ENCODE measurements around the gene PPP1R14D. TPM values are rescaled to one million over a fixed set of nuclear protein-coding genes. Genes with fewer than 3 reads are reported as not detected.

The PPP1R14D gene
- polyA plus RNA-seq, 6 donors from 2014 or later, result not detected

DNA sequence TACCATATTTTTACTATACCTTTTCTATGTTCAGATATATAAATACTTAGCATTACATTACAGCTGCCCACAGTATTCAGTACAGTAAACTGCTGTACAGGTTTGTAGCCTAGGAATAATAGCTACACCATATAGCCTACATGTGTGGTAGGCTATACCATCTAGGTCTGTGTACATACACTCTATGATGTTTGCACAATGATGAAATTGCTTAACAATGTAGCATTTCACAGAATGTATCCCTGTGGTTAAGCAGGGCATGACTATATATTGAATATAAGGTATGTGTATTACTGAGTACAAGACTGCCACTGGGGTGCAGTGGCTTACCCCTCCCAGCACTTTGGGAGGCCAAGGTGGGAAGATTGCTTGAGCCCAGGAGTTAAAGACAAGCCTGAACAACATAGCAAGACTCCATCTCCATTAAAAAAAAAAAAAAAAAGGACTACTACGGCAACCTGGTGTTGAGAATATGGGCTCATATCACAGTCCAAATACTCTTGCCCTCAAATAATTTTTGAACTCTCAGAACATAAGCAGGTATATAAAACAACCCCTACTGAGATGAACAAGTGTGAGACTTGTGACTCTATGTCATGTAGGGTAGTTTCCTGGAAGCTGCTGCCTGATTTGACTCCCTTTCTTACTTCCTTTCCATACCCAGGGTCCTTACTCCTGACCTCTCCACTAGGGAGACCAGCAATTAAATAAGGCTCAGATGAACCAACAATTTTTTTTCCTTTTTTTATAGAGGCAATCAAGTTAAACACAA lies 4.8 kb downstream of the PPP1R14D start:
- no peaks in the 10 kb centered on the region for H3K4me1 Mint-ChIP-seq
- no peaks in the 10 kb centered on the region for H3K36me3 Mint-ChIP-seq
- peaks cover 0 to 4% (median 0%) of the 10 kb centered on the region in 3 donors for H3K27me3 Mint-ChIP-seq
- no peak overlapping the region for H3K4me3 Mint-ChIP-seq
- no peak overlapping the region for H3K27ac Mint-ChIP-seq
- ATAC-seq (ENCODE audit: low read depth in 2 of 2) (no peak), DNase-seq (no peak)
- H3K9me3 Mint-ChIP-seq, result peaks cover 0 to 2% (median 0%) of the 10 kb centered on the region in 7 donors

DNA sequence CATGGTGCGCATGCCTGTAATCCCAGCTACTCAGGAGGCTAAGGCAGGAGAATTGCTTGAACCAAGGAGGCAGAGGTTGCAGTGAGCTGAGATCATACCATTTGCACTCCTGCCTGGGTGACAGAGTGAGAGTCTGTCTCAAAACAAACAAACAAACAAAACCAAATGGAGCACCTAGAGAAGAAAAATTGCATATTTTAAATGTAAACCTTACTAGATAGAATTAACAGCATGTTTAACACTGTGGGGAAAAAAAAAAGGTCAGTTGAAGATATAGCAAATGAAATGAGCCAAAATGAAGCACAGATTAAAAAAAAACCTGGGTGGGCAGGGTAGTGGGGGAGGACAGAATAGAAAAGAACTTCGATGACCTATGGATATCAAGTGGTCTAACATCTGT lies 7.3 kb downstream of the PPP1R14D start:
- ATAC-seq (ENCODE audit: low read depth in 2 of 2) (no peak), DNase-seq (no peak)
- peaks cover 0 to 2% (median 0%) of the 10 kb centered on the region in 7 donors for H3K9me3 Mint-ChIP-seq
- H3K27ac Mint-ChIP-seq, result no peak overlapping the region
- no peaks in the 10 kb centered on the region for H3K27me3 Mint-ChIP-seq
- H3K4me1 Mint-ChIP-seq, result no peaks in the 10 kb centered on the region
- H3K36me3 Mint-ChIP-seq, result no peaks in the 10 kb centered on the region
- no peak overlapping the region for H3K4me3 Mint-ChIP-seq

DNA sequence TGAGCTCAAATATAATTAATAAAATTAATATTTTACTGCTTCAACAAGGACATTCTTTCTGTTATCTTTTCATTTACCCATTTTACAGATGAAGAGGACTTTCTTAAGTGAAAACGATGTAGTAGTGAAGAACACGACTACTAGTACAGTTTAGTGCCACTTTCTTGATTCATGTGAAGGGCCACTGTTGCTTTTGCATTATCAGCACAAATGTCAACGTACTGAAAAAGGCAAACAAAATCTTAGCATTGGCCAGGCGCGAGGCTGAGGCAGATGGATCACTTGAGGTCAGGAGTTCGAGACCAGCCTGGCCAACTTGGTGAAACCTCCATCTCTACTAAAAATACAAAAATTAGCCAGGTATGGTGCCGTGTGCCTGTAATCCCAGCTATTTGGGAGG lies 9.5 kb downstream of the PPP1R14D start:
- ATAC-seq (ENCODE audit: low read depth in 2 of 2) (no peak), DNase-seq (no peak)
- Mint-ChIP-seq H3K27me3 (no peaks in the 10 kb centered on the region), H3K9me3 (peaks cover 0 to 2% (median 0%) of the 10 kb centered on the region in 7 donors), H3K4me3 (no peak overlapping the region), H3K27ac (no peak overlapping the region), H3K36me3 (peaks cover 0 to 12% of the 10 kb centered on the region in 2 donors), H3K4me1 (no peaks in the 10 kb centered on the region)

DNA sequence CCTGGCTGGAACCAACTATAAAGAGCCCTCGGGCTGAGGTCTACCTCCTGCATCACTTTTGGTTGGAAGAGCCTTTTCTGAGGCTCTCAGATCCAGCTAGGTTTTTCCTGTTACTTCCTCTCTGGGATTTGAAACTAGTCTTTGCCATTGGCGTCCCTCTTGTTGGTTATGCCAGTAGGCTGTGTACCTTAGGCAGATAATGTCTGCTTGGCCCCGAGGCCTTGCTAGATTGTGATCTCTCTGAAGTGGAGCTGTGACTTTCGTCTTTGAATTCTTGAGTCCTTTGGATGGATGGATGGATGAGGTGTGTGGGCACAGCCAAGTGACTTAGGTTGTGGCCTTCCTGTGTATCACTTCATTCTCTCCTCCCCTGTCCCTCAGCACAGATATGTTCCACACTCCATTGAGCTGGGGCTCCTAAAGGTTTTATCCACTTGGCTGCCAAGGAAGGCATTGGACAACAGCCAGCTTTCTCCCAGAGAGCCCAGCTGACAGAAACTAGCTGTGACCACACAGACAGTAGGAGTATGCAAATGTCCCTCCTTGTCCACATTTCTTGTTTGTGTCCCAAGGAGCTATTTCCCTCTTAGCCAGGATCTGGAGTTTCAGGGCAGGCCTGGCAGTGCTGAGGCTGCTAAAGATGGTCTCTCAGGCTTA lies 13.3 kb downstream of the PPP1R14D start:
- Mint-ChIP-seq H3K27me3 (no peaks in the 10 kb centered on the region), H3K4me1 (no peaks in the 10 kb centered on the region), H3K36me3 (peaks cover 0 to 12% of the 10 kb centered on the region in 2 donors), H3K9me3 (no peaks in the 10 kb centered on the region), H3K27ac (peak overlapping the region in 2 of 6 donors; percentile 1 to 32), H3K4me3 (no peak overlapping the region)
- DNase-seq (no peak), ATAC-seq (ENCODE audit: low read depth in 2 of 2) (no peak)

DNA sequence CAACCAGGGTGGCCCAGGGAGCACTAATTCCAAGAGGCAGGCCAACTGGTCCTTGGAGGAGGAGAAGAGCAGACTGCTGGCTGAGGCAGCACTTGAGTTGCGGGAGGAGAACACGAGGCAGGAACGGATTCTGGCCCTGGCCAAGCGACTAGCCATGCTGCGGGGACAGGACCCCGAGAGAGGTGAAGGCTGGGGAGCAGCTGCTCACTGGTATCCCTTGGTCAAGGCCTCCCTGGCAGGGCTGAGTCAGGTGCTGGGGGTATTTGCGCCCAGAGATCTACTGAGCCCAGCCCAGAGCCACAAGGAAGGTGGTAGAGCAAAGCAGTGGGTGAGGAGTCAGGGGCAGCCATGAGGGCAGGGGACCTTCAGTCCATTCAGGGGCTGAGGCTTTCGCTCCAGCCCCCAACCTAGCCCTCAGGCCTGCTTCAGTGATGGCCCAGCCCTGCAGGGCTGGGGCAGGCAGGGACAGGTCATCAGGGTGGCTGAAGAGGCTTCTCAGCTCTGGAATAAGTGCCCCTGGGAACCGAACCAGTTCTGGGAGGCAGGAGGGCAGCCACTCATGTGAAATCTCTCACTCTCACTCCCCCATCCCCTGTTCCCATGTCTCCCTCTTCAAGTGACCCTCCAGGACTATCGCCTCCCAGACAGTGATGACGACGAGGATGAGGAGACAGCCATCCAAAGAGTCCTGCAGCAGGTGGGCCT lies 15.6 kb downstream of the PPP1R14D start:
- Mint-ChIP-seq H3K36me3 (peaks cover 0 to 12% of the 10 kb centered on the region in 2 donors), H3K4me3 (no peak overlapping the region), H3K4me1 (peaks cover 4 to 8% (median 6%) of the 10 kb centered on the region in 3 donors), H3K9me3 (no peaks in the 10 kb centered on the region), H3K27ac (no peak overlapping the region), H3K27me3 (no peaks in the 10 kb centered on the region)
- DNase-seq (no peak), ATAC-seq (ENCODE audit: low read depth in 2 of 2) (no peak)

DNA sequence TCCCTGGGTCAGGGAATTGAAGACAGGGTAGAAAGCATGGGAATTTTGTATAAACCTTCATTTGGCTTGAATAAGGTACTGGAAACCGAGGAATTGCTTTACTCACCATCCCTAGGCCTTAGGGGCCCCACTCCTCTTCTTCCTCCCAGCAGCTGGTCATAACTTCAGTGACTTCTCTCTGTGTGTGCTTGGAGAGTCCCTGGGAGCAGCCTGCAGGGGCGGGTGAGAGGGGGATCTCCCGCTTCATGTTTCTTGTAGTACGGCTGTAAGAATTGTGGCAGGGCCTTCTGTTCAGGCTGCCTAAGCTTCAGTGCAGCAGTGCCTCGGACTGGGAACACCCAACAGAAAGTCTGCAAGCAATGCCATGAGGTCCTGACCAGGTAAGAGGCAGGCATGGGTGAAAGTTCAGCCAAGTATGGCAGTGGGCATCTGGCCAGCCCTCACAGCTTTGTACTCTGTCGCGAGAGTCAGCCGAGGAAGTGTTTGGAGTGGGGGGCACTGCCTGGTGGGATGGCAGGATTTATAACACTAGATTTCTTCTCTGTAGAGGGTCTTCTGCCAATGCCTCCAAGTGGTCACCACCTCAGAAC lies 19.6 kb downstream of the PPP1R14D start:
- H3K27me3 Mint-ChIP-seq, result no peaks in the 10 kb centered on the region
- H3K4me3 Mint-ChIP-seq, result peak overlapping the region; percentile 68 to 100 (median 96)
- no peaks in the 10 kb centered on the region for H3K9me3 Mint-ChIP-seq
- peak overlapping the region in 1 of 6 donors; percentile 71 for H3K27ac Mint-ChIP-seq
- DNase-seq, result no peak
- peaks cover 14 to 27% (median 22%) of the 10 kb centered on the region in 3 donors for H3K4me1 Mint-ChIP-seq
- no peak for ATAC-seq (ENCODE audit: low read depth in 2 of 2)
- peaks cover 0 to 7% of the 10 kb centered on the region in 2 donors for H3K36me3 Mint-ChIP-seq

DNA sequence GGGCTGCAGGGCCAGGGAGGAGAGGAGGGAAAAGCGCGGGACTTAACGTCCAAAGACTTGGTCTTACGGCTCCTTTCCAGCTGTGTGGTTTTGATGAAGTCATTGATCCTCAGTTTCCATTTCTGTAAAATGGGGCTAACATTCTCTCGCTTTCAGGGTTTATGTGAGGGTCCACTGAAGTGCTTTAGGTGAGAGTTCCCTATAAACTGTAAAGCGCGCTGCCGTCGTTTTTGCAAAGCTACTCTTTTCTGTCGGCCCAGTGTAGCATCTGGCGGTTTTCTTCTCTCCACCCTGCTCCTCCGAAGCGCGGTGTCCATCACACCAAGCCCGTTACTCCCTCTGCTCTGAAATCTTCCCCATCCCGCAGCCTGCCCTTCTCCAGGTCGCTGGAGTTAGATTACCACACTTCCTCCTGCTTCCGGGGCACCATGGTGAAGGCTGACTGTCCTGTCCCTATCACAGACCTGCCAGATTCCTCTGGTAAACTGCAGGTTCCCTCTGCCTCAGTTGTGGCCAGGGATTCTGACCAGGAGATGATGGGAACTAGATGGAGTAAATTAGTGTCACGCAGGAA lies 20.5 kb downstream of the PPP1R14D start:
- Mint-ChIP-seq H3K36me3 (peaks cover 0 to 7% of the 10 kb centered on the region in 2 donors), H3K4me3 (peak overlapping the region; percentile 94 to 100 (median 98)), H3K27me3 (no peaks in the 10 kb centered on the region), H3K9me3 (no peaks in the 10 kb centered on the region), H3K27ac (peak overlapping the region in 4 of 6 donors; percentile 58 to 99 (median 95)), H3K4me1 (peaks cover 14 to 32% (median 22%) of the 10 kb centered on the region in 3 donors)
- ATAC-seq (ENCODE audit: low read depth in 2 of 2) (no peak), DNase-seq (no peak)

DNA sequence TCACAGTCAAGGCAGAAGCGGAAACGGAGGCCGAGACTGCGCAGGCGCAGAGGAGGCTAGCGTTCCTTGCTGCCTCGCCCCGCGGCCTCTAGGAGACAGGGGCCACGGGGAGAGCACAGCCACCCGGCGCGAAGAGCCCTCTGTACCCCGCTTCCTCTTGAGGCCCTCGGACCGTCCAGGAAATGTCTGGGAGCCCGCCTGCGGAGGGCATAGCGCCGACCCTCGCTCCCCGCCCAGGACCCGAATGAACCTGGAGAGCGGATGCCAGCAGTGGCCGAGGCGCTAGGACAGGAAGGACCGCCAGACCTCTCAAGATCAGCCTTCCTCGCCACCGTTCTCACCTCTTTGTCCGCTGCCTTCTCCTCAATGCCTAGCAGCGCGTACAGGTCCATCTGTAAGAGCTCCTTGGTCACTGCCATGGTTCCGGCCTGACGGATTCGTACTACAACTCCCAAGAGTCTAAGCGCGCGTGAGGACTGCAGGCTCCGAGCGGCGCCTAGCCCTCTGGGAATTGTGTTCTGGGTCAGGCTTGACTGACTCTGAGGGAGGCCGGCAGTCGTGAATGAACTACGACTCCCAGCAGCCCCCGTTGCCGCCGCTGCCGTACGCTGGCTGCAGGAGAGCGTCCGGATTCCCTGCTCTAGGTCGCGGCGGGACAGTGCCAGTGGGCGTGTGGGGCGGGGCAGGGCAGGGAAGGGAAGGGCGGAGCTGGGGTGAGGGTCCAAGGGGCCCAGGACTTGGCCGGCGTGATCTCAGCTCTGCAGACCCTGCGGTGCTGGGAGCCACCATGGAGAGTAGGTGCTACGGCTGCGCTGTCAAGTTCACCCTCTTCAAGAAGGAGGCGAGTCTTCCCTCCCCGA lies 21.2 kb downstream of the PPP1R14D start, which contains the start of the genes DNAJC17 and ZFYVE19:
DNAJC17 (minus strand) TSS at position 446 of the 860 bp plus-strand sequence; CDS start at position 419, 27 bp downstream.
ZFYVE19 (plus strand) TSS at position 62 of the 860 bp plus-strand sequence; CDS start at position 563, 501 bp downstream.
- DNase-seq (peak; percentile 91), ATAC-seq (ENCODE audit: low read depth in 2 of 2) (peak; percentile 96 to 97)
- Mint-ChIP-seq H3K27ac (peak within 1 kb of the TSS; percentile 90 to 99 (median 96)), H3K27me3 (no peaks in the 10 kb centered on the region), H3K4me1 (peaks cover 14 to 32% (median 22%) of the 10 kb centered on the region in 3 donors), H3K36me3 (peaks cover 0 to 7% of the 10 kb centered on the region in 2 donors), H3K9me3 (no peaks in the 10 kb centered on the region), H3K4me3 (peak within 1 kb of the TSS; percentile 94 to 100 (median 98))

DNA sequence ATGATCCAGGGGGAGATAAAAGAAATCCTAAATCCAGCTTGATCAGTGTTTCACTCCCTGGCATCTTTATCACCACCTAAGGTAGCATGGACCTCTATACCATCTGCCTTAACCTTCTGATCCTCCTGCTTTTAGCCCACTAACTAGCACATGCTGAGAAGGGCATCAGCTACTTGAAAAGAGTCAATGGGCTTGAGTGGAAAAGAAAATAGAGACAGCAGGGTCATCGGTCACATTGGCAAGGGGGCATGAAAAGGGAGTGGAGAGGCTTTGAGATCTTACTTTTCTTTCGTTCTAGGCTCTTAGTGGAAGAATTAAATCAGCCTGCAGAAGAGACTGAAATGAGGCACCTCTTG lies 21.9 kb downstream of the PPP1R14D start:
- peaks cover 18 to 35% (median 22%) of the 10 kb centered on the region in 3 donors for H3K4me1 Mint-ChIP-seq
- H3K9me3 Mint-ChIP-seq, result no peaks in the 10 kb centered on the region
- no peaks in the 10 kb centered on the region for H3K27me3 Mint-ChIP-seq
- H3K36me3 Mint-ChIP-seq, result peaks cover 0 to 11% of the 10 kb centered on the region in 2 donors
- ATAC-seq (ENCODE audit: low read depth in 2 of 2), result no peak
- DNase-seq, result no peak
- peak overlapping the region; percentile 90 to 99 (median 96) for H3K27ac Mint-ChIP-seq
- H3K4me3 Mint-ChIP-seq, result peak overlapping the region; percentile 94 to 100 (median 98)

DNA sequence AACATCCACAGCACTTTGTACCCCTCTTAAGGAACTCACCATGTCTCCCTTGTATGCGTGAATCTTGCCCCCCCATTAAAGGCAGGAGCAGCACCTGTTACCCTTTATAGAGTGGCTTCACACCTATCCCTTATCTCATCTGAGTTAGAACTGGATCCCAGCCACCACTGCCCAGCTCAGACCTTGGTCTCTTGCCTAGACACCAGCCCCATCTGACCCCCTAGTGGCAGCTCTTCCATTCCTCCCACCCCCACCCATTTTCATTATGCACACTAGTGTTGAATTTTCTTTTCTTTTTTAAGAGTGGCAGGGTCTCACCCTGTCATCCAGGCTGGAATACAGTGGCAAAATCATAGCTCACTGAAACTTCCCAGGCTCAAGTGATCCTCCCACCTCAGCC lies 24.8 kb downstream of the PPP1R14D start:
- Mint-ChIP-seq H3K9me3 (no peaks in the 10 kb centered on the region), H3K4me3 (peak overlapping the region in 1 of 8 donors; percentile 27), H3K36me3 (peaks cover 0 to 14% of the 10 kb centered on the region in 2 donors), H3K4me1 (peaks cover 27 to 39% (median 28%) of the 10 kb centered on the region in 3 donors), H3K27ac (peak overlapping the region in 1 of 6 donors; percentile 54), H3K27me3 (no peaks in the 10 kb centered on the region)
- DNase-seq, result no peak
- ATAC-seq (ENCODE audit: low read depth in 2 of 2), result no peak

DNA sequence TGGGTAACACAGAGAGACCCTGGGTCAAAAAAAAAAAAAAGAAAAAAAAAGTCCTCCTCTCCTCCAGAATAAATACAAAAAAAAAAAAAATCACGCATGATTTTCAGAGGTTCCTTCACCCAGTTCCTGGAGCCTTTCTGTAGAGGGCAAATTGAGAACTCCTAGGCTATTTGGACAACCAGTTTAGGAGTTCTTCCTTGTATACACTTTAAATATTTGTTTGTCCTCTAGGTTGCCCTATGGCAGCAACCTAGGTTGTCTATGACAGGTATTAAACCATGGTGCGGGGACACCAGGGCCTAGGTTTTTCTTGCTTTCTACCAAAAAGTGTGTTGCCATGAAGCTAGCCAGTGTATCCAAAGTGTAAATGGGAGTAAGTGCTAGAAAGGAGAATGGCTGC lies 25.4 kb downstream of the PPP1R14D start:
- no peaks in the 10 kb centered on the region for H3K27me3 Mint-ChIP-seq
- H3K4me1 Mint-ChIP-seq, result peaks cover 29 to 39% (median 31%) of the 10 kb centered on the region in 3 donors
- DNase-seq, result no peak
- H3K4me3 Mint-ChIP-seq, result peak overlapping the region in 1 of 8 donors; percentile 27
- peaks cover 3 to 20% of the 10 kb centered on the region in 2 donors for H3K36me3 Mint-ChIP-seq
- ATAC-seq (ENCODE audit: low read depth in 2 of 2), result no peak
- no peak overlapping the region for H3K27ac Mint-ChIP-seq
- H3K9me3 Mint-ChIP-seq, result no peaks in the 10 kb centered on the region

DNA sequence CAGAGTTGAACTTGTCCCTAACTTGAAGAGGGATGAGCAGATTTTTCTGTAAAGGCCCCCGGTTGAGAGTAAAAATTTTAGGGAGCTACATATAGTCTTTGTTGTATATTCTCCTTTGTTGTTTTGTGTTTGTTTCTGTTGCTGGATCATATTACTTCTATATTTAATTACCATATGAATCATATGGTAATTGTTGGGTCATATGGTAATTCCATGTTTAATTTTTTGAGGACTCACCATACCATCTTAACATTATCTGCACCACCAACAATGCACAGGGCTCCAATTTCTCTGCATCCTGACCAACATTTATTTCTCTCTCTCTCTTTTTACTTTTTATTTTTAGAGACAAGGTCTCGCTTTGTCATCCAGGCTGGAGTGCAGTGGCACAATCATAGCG lies 29.0 kb downstream of the PPP1R14D start:
- Mint-ChIP-seq H3K4me3 (no peak overlapping the region), H3K4me1 (peaks cover 24 to 31% (median 26%) of the 10 kb centered on the region in 3 donors), H3K27me3 (no peaks in the 10 kb centered on the region), H3K36me3 (peaks cover 6 to 16% of the 10 kb centered on the region in 2 donors), H3K9me3 (no peaks in the 10 kb centered on the region), H3K27ac (no peak overlapping the region)
- ATAC-seq (ENCODE audit: low read depth in 2 of 2) (no peak), DNase-seq (no peak)

Measured in naive B cell (primary cell).